ENCODE data around the gene SRGAP2C.

SRGAP2C gene

GRCh38 chr1:121440993-121441392 lies 256.2 kb downstream of the SRGAP2C start:
- no peak for DNase-seq
